Measurements from ENCODE around the gene ANKH. TPM values are rescaled to one million over a fixed set of nuclear protein-coding genes. Genes with fewer than 3 reads are reported as not detected.

The ANKH gene
- total and polyA plus RNA-seq, 4 experiments from 2014 or later: 34.1 to 165 (median 114) TPM

DNA sequence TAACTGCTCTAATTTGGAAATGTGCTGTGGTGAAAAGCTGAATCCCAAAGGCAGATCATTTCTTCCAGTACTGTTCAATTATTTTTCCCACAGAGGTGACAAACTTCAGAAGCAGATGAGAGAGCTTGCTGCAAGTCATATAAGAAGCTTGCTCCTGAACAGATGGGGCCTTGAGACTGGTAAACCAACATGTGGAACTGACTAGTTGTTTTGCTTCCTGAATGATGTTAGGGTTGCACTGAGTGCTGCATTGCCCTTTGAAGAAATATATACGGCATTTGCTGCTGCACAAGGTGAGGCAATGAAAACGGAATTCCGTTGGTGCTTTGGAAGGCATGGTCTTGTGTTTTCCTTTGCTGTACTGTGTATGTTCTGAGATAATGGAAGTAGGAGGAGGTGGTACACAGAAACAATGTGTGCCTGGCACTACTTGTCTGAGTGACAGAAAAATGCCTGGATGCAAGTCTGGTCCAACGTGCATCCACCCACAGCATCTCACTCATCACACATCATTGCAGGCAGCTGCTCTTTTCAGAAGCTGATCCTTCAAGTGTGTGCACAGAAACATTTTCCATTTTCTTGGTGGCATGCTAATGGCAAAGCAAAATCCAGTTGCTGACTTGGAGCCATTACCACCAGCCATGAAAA lies 76.9 kb downstream of the ANKH start:
- Mint-ChIP-seq H3K27ac (peak overlapping the region in 2 of 7 donors; percentile 5 to 36), H3K4me3 (peak overlapping the region in 3 of 8 donors; percentile 7 to 43 (median 17)), H3K36me3 (peaks cover 36 to 50% of the 10 kb centered on the region in 2 donors), H3K9me3 (no peaks in the 10 kb centered on the region), H3K27me3 (no peaks in the 10 kb centered on the region), H3K4me1 (peaks cover 45 to 76% (median 56%) of the 10 kb centered on the region in 4 donors)
- Histone ChIP-seq H3K4me1 (ENCODE audit: insufficient read depth, low read length) (peaks cover 27% of the 10 kb centered on the region), H3K36me3 (ENCODE audit: insufficient read depth, low read length) (no peaks in the 10 kb centered on the region), H3K9me3 (ENCODE audit: control insufficient read depth in 1 of 2, low read length in 2 of 2) (no peaks in the 10 kb centered on the region), H3K27ac (ENCODE audit: low read depth, low read length) (no peak overlapping the region), H3K27me3 (ENCODE audit: insufficient read depth, low read length) (no peaks in the 10 kb centered on the region), H3K4me3 (ENCODE audit: low read length in 2 of 2) (no peak overlapping the region)
- DNase-seq: no peak
- ChIA-PET POLR2A (ENCODE audit: partially characterized antibody) (interaction anchor here (2.6 kb wide), 1 partner anchor 15 kb away, joined by 8 read pairs; no protein-coding TSS in a partner anchor), CTCF (ENCODE audit: partially characterized antibody) (no interaction called here)
- intact Hi-C loops (cut with micrococcal nuclease): no loop called here

DNA sequence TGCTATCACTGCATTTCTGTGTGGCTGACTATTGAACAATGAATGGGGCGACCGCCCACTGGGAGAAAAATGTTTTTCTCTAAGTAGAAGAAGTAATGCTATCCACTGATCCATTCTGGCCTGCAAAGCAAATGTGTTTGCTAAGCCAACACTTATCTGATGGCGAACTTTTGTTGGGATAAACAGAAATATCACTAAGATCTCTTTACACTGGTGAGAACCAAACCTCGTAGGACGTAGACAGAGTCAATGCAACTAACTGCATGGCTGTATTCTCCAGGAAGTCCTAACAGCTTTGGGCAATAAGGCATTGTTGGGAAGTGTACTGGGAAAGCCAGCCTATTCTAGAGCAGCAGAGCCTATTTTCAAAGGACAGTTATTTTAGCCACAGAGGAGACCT lies 77.7 kb downstream of the ANKH start:
- DNase-seq: no peak
- Mint-ChIP-seq H3K27ac (no peak overlapping the region), H3K27me3 (no peaks in the 10 kb centered on the region), H3K4me1 (peaks cover 42 to 78% (median 51%) of the 10 kb centered on the region in 4 donors), H3K9me3 (no peaks in the 10 kb centered on the region), H3K4me3 (no peak overlapping the region), H3K36me3 (peaks cover 34 to 48% of the 10 kb centered on the region in 2 donors)
- H3K9me3 ChIP-seq (ENCODE audit: control insufficient read depth in 1 of 2, low read length in 2 of 2): no peaks in the 10 kb centered on the region
- H3K27ac ChIP-seq (ENCODE audit: low read depth, low read length): no peak overlapping the region
- H3K4me1 ChIP-seq (ENCODE audit: insufficient read depth, low read length): peaks cover 30% of the 10 kb centered on the region
- CTCF ChIA-PET (ENCODE audit: partially characterized antibody): no interaction called here
- intact Hi-C loops (cut with micrococcal nuclease): no loop called here
- H3K4me3 ChIP-seq (ENCODE audit: low read length in 2 of 2): no peak overlapping the region
- no peaks in the 10 kb centered on the region for H3K27me3 ChIP-seq (ENCODE audit: insufficient read depth, low read length)
- H3K36me3 ChIP-seq (ENCODE audit: insufficient read depth, low read length): no peaks in the 10 kb centered on the region
- POLR2A ChIA-PET (ENCODE audit: partially characterized antibody): interaction anchor here (2.6 kb wide), 1 partner anchor 16 kb away, joined by 8 read pairs; no protein-coding TSS in a partner anchor

DNA sequence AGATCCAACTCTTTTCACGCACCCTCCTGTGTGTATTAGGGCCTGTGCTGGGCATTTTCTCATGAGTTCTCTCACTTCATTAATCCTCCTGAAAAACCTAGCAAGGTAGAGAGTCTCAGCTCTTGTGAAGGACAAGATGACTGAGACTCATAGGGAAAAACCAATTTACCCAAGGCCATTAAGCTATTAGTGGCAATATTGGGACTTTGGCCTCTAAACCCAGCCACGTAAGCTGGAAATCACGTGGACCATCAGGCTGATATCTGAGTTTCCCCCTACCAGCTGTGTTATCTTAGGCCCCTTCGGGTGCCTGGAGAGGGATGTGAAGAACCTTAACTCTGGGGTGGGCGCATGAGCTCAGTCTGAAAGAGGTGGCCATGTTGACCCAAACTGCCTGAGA lies 80.7 kb downstream of the ANKH start:
- Mint-ChIP-seq H3K27me3 (no peaks in the 10 kb centered on the region), H3K4me3 (peak overlapping the region in 4 of 8 donors; percentile 18 to 46 (median 37)), H3K9me3 (no peaks in the 10 kb centered on the region), H3K27ac (peak overlapping the region in 6 of 7 donors; percentile 36 to 86 (median 48)), H3K4me1 (peaks cover 43 to 79% (median 54%) of the 10 kb centered on the region in 4 donors), H3K36me3 (peaks cover 25 to 36% of the 10 kb centered on the region in 2 donors)
- Histone ChIP-seq H3K4me3 (ENCODE audit: low read length in 2 of 2) (no peak overlapping the region), H3K9me3 (ENCODE audit: control insufficient read depth in 1 of 2, low read length in 2 of 2) (no peaks in the 10 kb centered on the region), H3K36me3 (ENCODE audit: insufficient read depth, low read length) (no peaks in the 10 kb centered on the region), H3K27ac (ENCODE audit: low read depth, low read length) (no peak overlapping the region), H3K4me1 (ENCODE audit: insufficient read depth, low read length) (peaks cover 30% of the 10 kb centered on the region), H3K27me3 (ENCODE audit: insufficient read depth, low read length) (no peaks in the 10 kb centered on the region)
- no peak for DNase-seq
- intact Hi-C loops (cut with micrococcal nuclease): no loop called here
- CTCF ChIA-PET (ENCODE audit: partially characterized antibody): interaction anchor here (0.8 to 2.4 kb wide), 4 partner anchors 9 to 222 kb away, joined by 3 to 10 read pairs (median 4); no protein-coding TSS in a partner anchor
- POLR2A ChIA-PET (ENCODE audit: partially characterized antibody): interaction anchor here (2.2 kb wide), 1 partner anchor 19 kb away, joined by 10 read pairs; no protein-coding TSS in a partner anchor

DNA sequence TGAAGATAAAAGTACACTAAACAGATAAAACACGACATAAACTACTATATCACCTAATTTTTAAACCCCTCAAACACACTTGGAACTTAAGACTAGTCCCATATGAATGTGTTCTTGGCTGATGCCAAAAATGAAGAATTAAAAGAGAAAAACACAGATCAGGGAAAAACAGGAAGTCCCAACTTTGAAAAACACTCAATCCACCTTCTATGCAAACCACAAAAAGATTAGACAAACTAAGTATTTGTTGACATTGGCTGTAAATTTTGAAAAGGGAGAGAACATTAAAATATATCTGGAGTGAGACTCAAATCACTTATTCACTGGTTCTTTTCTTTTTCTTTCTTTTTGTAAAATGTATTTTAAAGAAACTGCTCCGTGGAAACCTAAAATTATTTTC lies 81.4 kb downstream of the ANKH start:
- ChIA-PET POLR2A (ENCODE audit: partially characterized antibody) (interaction anchor here (2.2 kb wide), 1 partner anchor 19 kb away, joined by 10 read pairs; no protein-coding TSS in a partner anchor), CTCF (ENCODE audit: partially characterized antibody) (interaction anchor here (2.4 kb wide), 1 partner anchor 9 kb away, joined by 10 read pairs; no protein-coding TSS in a partner anchor)
- Mint-ChIP-seq H3K4me3 (peak overlapping the region; percentile 16 to 73 (median 35)), H3K4me1 (peaks cover 45 to 82% (median 54%) of the 10 kb centered on the region in 4 donors), H3K27ac (peak overlapping the region in 4 of 7 donors; percentile 34 to 70 (median 48)), H3K9me3 (no peaks in the 10 kb centered on the region), H3K36me3 (peaks cover 24 to 36% of the 10 kb centered on the region in 2 donors), H3K27me3 (no peaks in the 10 kb centered on the region)
- no peaks in the 10 kb centered on the region for H3K27me3 ChIP-seq (ENCODE audit: insufficient read depth, low read length)
- no peaks in the 10 kb centered on the region for H3K36me3 ChIP-seq (ENCODE audit: insufficient read depth, low read length)
- H3K4me1 ChIP-seq (ENCODE audit: insufficient read depth, low read length): peaks cover 30% of the 10 kb centered on the region
- no peak overlapping the region for H3K4me3 ChIP-seq (ENCODE audit: low read length in 2 of 2)
- DNase-seq: no peak
- H3K9me3 ChIP-seq (ENCODE audit: control insufficient read depth in 1 of 2, low read length in 2 of 2): no peaks in the 10 kb centered on the region
- no peak overlapping the region for H3K27ac ChIP-seq (ENCODE audit: low read depth, low read length)
- intact Hi-C loops (cut with micrococcal nuclease): no loop called here

DNA sequence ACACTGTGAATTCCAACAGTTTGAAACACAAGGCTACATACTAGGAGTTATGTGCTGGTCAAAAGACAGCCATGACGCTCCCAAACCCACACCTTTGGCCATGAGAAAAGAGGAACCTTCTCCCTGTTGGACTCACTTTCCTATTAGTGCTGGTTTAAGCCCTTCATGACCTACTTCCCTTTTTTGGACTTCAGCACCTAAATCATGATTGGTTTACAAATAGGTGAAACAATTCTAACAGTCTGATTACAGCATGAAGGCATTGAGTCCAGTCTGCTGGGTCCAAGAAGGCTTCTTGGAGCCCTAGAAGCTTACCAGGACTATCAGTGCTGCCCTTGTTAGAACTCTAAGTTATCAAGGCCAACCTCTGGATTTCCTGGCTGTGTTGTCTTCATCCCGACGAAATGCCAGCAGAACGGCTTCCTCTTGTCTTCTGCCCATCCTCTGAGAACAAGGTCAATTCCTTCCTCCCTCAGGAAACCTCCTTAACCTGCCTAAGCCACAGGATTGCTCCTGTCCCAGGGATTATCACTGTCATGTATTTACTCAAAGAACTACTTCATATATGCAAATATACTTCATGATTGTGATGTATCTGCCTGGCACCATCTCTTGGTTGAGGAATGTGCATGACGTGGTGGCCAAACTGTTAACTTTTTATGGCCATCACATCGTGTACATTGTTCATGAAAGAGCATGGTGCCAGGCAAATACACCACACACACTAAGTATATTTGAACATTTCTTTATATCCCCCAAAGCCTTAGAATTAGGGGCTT lies 83.6 kb downstream of the ANKH start:
- peaks cover 44 to 79% (median 51%) of the 10 kb centered on the region in 4 donors for H3K4me1 Mint-ChIP-seq
- peak overlapping the region in 4 of 7 donors; percentile 50 to 83 (median 78) for H3K27ac Mint-ChIP-seq
- no peaks in the 10 kb centered on the region for H3K27me3 ChIP-seq (ENCODE audit: insufficient read depth, low read length)
- H3K36me3 ChIP-seq (ENCODE audit: insufficient read depth, low read length): no peaks in the 10 kb centered on the region
- no peaks in the 10 kb centered on the region for H3K27me3 Mint-ChIP-seq
- H3K4me1 ChIP-seq (ENCODE audit: insufficient read depth, low read length): peaks cover 30% of the 10 kb centered on the region
- H3K27ac ChIP-seq (ENCODE audit: low read depth, low read length): no peak overlapping the region
- no peak overlapping the region for H3K4me3 Mint-ChIP-seq
- H3K9me3 Mint-ChIP-seq: no peaks in the 10 kb centered on the region
- CTCF ChIA-PET (ENCODE audit: partially characterized antibody): no interaction called here
- POLR2A ChIA-PET (ENCODE audit: partially characterized antibody): no interaction called here
- peaks cover 18 to 23% of the 10 kb centered on the region in 2 donors for H3K36me3 Mint-ChIP-seq
- no peak overlapping the region for H3K4me3 ChIP-seq (ENCODE audit: low read length in 2 of 2)
- no peak for DNase-seq
- intact Hi-C loops (cut with micrococcal nuclease): no loop called here
- H3K9me3 ChIP-seq (ENCODE audit: control insufficient read depth in 1 of 2, low read length in 2 of 2): no peaks in the 10 kb centered on the region

DNA sequence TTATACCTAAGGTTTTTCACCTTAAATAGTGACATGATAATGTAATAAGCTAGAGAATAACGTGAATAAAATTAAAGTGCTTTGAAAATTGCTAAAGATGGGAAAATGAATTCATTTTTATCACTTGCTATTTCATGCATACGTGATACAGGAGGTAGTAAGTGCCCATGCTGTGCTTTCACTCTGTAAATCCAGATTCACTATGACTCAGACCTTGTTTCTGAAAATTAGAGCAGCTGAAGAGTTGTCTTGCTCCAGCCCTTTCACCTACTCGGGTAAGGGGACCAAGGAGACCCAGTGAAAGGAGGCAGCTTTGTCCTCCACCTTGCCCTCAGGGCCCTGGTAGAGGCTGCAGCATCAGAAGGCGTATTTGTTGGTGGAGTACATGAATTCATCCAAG lies 87.9 kb downstream of the ANKH start:
- Histone ChIP-seq H3K4me1 (ENCODE audit: insufficient read depth, low read length) (no peaks in the 10 kb centered on the region), H3K4me3 (ENCODE audit: low read length in 2 of 2) (no peak overlapping the region), H3K9me3 (ENCODE audit: control insufficient read depth in 1 of 2, low read length in 2 of 2) (no peaks in the 10 kb centered on the region), H3K36me3 (ENCODE audit: insufficient read depth, low read length) (no peaks in the 10 kb centered on the region), H3K27ac (ENCODE audit: low read depth, low read length) (no peak overlapping the region), H3K27me3 (ENCODE audit: insufficient read depth, low read length) (no peaks in the 10 kb centered on the region)
- intact Hi-C loops (cut with micrococcal nuclease): no loop called here
- Mint-ChIP-seq H3K27me3 (no peaks in the 10 kb centered on the region), H3K4me3 (no peak overlapping the region), H3K4me1 (peaks cover 30 to 73% (median 44%) of the 10 kb centered on the region in 4 donors), H3K27ac (peak overlapping the region in 2 of 7 donors; percentile 29 to 42), H3K9me3 (no peaks in the 10 kb centered on the region), H3K36me3 (peaks cover 21 to 30% of the 10 kb centered on the region in 2 donors)
- no peak for DNase-seq
- ChIA-PET CTCF (ENCODE audit: partially characterized antibody) (no interaction called here), POLR2A (ENCODE audit: partially characterized antibody) (no interaction called here)

DNA sequence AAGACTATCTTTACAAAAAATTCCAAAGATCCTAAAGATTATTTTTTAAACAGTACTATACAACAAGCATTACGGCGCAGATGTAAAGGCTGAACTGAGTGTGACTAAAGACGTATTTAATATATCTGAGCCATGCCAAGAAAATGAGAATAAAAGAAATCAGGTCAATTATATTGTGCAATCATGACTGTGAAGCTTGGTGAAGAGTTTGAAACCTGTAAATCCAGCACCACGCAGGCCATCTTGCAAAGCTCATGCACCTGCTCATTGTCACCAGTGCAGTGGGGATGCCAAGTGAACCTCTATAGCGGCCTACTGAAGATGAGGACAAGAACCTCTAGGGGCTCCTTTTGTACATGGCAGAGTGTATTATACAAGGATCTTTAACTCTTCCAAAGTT lies 89.0 kb downstream of the ANKH start:
- Histone ChIP-seq H3K4me3 (ENCODE audit: low read length in 2 of 2) (no peak overlapping the region), H3K27ac (ENCODE audit: low read depth, low read length) (no peak overlapping the region), H3K4me1 (ENCODE audit: insufficient read depth, low read length) (no peaks in the 10 kb centered on the region), H3K9me3 (ENCODE audit: control insufficient read depth in 1 of 2, low read length in 2 of 2) (no peaks in the 10 kb centered on the region), H3K36me3 (ENCODE audit: insufficient read depth, low read length) (no peaks in the 10 kb centered on the region), H3K27me3 (ENCODE audit: insufficient read depth, low read length) (no peaks in the 10 kb centered on the region)
- Mint-ChIP-seq H3K4me3 (no peak overlapping the region), H3K27ac (no peak overlapping the region), H3K9me3 (no peaks in the 10 kb centered on the region), H3K4me1 (peaks cover 30 to 73% (median 42%) of the 10 kb centered on the region in 4 donors), H3K27me3 (no peaks in the 10 kb centered on the region), H3K36me3 (peaks cover 19 to 31% of the 10 kb centered on the region in 2 donors)
- intact Hi-C loops (cut with micrococcal nuclease): no loop called here
- ChIA-PET POLR2A (ENCODE audit: partially characterized antibody) (no interaction called here), CTCF (ENCODE audit: partially characterized antibody) (interaction anchor here (1.7 to 3.1 kb wide), 2 partner anchors 9 to 97 kb away, joined by 4 to 10 read pairs; no protein-coding TSS in a partner anchor)
- no peak for DNase-seq
